ENCODE measurements around the gene FLOT2.
A peak's percentile ranks its signal among the peaks of the same experiment; 100 is the strongest.

The FLOT2 gene

DNA sequence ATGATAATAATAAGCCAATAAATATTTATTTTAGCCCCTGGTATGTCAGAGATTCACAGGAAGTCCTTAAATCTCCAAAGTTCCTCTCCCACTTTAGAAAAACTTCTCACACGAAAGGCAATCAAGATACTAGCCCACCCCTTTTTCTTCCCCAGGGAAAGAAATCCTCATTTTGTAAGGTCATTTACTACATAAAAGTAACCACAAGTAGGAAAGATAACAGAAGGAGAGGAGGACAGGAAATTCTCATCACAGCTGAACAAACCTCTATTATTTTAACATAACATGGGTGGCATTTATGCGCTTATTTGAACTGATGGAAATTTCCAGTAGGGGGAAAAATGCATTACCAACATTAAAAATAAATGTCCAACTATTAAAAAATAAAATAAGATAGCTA, 58.3 kb downstream of the FLOT2 start:
- DNase-seq = no peak

DNA sequence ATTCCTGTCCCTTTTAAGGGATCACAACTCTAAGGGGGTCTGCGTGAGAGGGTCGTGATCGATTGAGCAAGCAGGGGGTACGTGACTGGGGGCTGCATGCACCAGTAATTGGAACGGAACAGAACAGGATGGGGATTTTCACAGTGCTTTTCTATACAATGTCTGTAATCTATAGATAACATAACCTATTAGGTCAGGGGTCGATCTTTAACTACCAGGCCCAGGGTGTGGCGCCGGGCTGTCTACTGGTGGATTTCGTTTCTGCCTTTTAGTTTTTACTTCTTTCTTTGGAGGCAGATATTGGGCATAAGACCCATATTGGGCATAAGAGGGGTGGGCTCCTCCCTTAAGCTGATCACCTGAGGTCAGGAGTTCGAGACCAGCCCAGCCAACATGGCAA, 61.0 kb downstream of the FLOT2 start:
- peak; percentile 47 for DNase-seq

DNA sequence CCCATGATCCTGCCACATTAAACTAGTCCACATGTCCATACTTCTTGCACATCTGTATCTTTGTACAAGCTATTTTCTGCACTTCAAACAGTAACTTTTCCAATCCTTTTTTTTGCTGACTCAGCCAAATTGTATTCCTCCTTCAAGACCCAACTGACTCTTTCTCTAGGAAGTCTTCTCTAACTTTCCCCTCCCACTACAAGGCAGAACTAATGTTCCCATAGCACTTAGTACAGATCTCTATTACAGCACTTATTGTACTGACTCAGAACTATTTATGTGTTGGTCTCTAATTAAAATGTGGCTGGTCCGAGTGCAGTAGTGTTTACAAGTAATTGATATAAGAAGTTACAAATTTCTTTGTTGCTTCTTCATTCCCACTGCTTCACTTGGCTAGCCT, 63.1 kb downstream of the FLOT2 start:
- no peak for DNase-seq

Measured in activated effector memory CD4-positive, alpha-beta T cell treated with anti-CD3 and anti-CD28 coated beads, Interleukin-2, amount 50 U/mL, for 16 hours (primary cell).